T1000 (cell line): Measurements from ENCODE around the gene CANX.

Source experiments
- DNase-seq: peaks from one replicate; lab custom pipeline; 2025; ENCODE audit warnings: mixed read lengths; lab: John Stamatoyannopoulos, UW

Gene CANX

GRCh38 chr5:179778591-179778990 is 79.8 kb downstream of the CANX start:
- no peak for DNase-seq

DNA sequence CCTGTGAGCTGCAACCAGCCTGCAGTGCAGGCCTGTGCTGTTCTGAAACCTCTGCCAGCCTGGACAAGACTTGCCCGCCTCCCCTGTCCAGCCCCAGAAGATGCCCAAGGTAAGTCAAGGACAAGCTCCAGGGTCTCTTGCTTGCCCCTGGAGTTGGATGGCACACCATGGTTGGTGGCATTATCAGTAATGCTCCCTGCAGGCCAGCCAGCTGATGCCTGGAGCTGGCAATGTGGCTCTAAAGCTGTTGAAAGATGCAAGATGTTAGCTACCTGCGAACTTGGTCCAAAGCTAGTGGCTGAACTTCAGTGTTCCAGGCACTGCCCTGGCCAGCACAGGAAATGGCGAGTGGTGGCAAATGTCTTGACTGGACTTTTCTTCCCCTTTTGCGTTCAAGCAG is 81.1 kb downstream of the CANX start:
- DNase-seq: no peak

DNA sequence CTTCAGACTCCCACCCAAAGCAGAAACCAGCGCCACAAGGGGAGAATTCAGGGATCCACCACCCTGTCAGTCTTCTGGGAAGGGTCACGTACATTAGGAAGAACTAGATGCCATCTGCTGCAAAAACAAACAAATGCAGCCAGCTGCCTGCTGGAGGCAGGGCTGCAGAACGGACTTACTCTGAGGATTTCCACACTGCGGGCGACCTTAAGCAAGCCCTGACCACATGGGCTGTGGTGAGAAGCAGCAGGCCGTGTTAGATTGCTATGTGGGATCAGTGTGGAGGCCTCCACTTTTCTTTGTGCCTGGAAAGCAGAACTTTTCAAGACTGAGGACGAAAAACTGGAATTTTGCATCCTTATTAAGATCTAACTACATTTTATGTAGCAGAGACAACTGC is 81.6 kb downstream of the CANX start:
- no peak for DNase-seq
